Measurements from ENCODE around the gene CHD3.
"Not testable (repeated sequence)": the region's sequence is repeated elsewhere in the genome, so short reads cannot be mapped to it uniquely, and the experiment has no call there.

Gene CHD3

DNA sequence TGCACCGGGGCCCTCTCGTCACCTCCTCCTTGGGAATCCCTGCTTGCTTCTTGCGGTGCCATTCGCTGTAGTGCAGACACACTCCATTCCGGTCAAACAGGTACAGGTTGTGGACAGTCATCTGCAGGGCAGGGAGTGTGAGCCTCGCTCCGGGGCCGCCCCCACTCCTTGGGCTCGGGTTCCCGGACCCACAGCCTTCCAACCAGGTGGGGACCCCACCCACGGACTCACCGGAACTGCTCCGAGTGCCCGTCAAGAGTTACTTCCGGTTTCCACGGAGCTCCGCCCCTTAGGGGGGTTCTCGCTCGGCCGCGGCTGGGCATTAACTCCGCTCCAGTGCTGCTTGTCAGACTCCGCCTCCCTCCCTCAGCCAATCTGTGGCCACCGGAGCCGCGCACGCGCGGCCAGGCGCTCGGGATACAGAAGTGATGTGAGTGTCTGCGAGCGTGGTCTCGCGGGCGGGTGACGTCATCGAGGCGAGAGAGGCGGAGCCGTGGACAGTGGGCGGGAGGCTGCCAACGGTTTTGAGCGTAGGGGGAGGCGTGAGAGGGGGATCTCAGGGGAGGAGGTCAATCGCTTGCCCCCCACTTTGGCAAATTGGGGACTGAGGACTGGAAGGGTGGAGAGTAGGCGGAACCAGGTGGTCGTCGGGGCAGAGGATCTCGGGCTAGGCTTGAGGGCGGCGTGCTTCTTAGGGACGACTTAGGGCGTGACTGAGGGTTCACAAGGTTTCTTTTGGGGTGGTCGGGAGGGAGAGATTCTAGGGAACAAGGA is 43.3 kb downstream of the CHD3 start, which contains the start of the genes CNTROB and TRAPPC1:
CNTROB (plus strand) TSS at position 498 of the 774 bp plus-strand sequence. CDS start 874 bp downstream, outside the sequence.
TRAPPC1 (minus strand) TSS at position 238 of the 774 bp plus-strand sequence; CDS start at position 121, 117 bp downstream.
- peak; percentile 100 for DNase-seq (ENCODE audit: low spot score)

DNA sequence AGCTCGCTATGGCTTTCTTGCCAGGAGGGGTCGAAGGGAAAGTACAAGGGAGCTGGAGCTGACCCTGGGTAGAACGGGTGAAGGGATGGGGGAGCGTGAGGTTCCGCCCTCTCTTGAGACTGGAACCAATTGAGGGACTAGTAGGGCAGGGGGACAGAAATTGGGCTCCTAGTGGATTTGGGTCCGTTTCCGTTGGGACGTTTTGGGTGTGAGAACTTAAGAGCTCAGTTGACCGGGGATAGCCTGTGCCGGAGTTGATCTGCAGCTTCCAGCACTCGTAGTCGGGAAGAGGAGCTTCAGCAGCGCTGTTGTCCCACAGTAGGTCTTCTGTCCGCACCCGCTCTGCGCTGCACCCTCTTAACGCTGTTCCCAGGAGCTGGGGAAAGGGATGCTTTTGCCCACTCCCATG is 43.9 kb downstream of the CHD3 start:
- DNase-seq (ENCODE audit: low spot score) = no peak

DNA sequence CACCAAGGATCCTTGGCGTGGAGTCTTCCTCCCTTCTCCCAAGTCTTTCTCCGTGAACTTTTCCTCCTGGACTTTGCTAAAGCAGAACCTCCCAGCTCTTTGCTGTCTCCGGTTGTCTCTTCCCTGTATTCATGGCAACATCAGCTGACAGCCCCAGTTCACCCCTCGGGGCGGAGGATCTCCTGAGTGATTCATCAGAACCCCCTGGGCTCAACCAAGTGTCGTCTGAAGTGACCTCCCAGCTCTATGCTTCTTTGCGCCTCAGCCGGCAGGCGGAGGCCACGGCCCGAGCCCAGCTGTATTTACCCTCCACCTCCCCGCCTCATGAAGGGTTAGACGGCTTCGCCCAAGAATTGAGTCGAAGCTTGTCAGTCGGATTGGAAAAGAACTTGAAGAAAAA is 44.4 kb downstream of the CHD3 start:
- peak; percentile 25 for DNase-seq (ENCODE audit: low spot score)

DNA sequence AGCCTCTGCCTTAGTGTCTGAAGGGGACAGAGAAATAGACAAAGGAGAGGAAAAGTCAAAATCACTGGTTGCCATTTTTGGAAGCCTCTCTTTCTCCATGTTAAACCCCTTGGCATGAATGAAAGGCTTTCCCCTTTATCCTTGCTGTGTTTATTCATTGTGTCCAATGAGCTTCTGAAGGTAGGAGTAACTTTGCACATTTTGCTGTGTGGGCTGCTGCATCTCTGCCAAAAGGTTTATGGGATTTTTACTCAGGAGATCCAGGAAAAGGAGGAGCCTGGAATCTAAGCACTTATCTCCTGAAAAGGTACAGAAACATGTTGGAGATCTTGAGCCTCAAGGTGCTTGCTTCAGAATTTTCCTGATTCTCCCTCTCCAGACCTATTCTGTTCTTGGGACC is 47.3 kb downstream of the CHD3 start:
- DNase-seq (ENCODE audit: low spot score) = no peak

DNA sequence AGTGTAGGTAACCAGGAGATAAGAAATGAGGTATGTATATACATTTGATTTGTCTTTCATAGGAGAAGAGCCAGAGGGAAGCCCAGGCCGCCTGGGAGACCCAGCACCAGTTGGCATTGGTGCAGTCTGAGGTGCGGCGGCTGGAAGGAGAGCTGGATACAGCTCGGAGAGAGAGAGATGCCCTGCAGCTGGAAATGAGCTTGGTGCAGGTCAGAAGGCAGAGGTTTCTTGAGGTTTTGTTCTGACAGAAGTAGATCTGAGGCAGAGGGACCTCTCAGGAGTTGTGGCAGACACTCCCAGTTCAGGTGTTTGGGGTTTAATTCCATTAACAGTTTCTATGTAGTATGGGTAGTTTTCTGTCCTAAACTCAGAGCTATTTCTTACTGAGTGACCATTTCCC is 51.4 kb downstream of the CHD3 start:
- no peak for DNase-seq (ENCODE audit: low spot score)

DNA sequence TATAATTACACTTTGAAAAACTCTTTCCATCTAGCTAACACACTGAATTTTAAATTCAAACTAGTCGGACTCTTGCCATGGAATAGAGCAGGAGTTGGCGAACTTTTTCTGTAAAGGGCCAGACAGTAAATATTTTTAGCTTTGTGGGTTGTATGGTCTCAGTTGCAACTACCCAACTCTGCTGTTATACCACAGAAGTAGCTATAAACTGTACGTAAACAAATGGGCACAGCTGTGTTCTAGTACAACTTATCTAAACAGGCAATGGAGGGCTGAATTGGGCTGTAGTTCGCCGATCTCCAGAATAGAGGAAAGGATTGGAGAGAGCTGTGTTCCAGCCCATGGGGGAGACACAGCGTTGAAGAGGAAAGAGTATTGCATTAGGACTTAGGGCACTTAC is 52.2 kb downstream of the CHD3 start:
- no peak for DNase-seq (ENCODE audit: low spot score)

DNA sequence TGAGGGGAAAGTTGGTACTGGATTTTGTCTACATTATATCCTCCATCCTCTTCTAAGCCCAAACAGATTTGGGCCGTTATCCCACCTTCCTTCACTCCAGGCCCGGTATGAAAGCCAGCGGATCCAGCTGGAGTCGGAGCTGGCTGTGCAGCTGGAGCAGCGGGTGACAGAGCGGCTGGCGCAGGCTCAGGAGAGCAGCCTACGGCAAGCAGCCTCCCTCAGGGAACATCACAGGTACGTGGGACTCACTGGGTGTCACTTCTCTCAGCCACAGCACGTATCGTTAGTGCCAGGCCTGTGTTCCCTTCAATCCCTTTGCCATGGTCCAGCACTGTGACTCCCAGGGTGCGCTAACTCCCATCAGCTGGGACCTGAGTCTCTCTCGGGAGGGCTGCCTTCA is 54.7 kb downstream of the CHD3 start:
- no peak for DNase-seq (ENCODE audit: low spot score)

DNA sequence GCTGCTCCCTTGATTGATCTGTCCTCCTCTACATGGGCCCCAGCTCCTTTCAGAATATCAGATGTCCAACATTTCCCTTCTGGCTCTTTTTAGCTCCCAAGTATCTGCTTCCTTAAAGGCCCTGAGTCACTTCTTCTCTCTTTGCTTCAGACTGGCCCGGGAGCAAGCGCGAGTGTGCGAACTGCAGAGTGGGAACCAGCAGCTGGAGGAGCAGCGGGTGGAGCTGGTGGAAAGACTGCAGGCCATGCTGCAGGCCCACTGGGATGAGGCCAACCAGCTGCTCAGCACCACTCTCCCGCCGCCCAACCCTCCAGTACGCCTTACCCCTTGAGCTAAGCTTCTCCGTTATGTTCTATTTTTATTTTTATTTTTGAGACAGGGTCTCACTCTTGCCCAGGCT is 55.7 kb downstream of the CHD3 start:
- no peak for DNase-seq (ENCODE audit: low spot score)

DNA sequence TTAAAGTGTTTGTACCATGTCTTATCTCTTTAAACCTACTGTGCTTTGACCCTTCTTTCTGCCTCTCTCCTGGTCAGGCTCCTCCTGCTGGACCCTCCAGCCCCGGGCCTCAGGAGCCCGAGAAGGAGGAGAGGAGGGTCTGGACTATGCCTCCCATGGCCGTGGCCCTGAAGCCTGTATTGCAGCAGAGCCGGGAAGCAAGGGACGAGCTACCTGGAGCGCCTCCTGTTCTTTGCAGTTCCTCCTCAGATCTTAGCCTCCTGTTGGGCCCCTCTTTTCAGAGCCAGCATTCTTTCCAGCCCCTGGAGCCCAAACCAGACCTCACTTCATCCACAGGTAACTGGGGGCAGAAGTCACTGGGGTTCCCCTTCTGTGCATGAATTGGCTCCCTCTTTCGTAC is 57.1 kb downstream of the CHD3 start:
- DNase-seq (ENCODE audit: low spot score) = no peak

DNA sequence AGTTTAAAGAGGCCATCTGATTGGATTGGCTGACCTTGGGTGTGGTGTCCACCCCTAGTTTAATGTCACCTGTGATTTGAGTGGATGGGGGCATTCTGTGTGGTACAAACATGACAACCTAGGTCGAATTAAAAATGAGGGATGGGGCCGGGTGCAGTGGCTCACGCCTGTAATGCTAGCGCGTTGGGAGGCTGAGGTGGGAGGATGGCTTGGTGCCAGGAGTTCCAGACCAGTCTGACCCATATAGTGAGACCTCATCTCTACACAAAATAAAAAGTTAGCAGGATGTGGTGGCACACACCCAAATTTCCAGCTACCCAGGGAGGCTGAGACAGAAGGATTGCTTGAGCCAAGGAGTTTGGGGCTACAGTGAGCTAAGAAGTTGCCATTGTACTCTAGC is 57.9 kb downstream of the CHD3 start:
- no peak for DNase-seq (ENCODE audit: low spot score)

DNA sequence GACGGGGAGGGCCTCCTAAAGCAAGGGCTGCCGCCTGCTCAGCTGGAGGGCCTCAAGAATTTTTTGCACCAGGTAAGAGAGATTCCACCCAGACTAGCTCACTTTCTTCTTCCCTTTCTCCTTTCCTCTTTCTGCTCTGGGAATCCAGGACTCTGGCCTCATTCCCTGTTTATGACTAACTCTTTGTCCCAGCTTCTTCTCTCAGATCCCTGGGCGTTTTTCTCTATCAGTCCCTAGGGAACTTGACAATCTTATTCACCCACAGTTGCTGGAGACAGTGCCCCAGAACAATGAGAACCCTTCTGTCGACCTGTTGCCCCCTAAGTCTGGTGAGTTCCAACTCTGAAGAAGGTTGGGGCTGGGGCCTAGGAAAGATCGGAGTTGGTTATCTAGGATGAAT is 59.1 kb downstream of the CHD3 start:
- no peak for DNase-seq (ENCODE audit: low spot score)

DNA sequence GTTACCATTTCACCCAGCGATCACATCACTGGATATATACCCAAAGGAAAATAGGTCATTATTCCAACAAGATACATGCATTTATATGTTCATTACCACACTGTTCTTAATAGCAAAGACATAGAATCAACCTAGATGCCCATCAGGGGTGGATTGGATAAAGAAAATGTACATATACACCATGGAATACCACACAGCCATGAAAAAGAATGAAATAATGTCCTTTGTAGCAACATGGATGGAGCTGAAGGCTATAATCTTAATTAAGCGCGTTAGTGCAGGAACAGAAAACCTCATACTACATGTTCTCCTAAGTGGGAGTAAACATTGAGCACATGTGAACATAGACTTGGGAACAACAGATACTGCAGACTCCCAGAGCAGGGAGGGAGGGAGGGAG is 62.0 kb downstream of the CHD3 start:
- DNase-seq (ENCODE audit: low spot score) = no peak

DNA sequence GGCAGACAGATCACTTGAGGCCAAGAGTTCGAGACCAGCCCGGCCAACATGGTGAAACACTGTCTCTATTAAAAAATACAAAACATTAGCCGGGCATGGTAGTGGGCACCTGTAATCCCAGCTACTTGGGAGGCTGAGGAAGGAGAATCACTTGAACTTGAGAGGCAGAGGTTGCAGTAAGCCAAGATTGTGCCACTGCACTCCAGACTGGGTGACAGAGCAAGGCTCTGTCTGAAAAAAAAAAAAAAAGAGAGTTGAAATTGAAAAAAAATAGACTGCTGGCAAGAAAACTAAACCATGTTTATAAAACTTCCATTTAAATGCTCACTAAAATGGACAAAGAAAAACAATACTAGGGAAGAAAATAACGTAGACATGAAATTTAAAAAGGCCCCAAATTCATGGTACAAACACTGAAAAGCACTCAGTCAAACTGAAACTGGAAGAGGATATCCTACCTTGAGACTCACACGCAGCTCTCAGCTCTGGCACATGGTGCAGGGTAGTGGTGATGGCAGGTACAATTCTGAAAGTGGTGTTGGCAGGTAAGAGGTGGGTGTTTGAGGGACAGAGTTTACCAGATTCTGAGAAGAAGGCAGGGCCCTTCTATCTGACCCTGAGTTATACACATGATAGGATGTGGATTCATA is 62.7 kb downstream of the CHD3 start:
- DNase-seq (ENCODE audit: low spot score) = peak; percentile 2

DNA sequence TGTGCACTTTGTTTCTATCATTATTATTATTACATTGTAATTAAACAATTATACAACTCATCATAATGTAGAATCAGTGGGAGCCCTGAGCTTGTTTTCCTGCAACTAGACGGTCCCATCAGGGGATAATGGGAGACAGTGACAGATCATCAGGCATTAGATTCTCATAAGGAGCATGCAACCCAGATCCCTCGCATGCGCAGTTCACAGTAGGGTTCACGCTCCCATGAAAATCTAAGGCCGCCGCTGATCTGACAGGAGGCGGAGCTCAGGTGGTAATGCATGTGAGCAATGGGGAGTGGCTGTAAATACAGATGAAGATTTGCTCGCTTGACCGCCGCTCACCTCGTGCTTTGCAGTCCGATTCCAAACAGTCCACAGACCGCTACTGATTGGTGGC is 64.7 kb downstream of the CHD3 start:
- not testable (repeated sequence) for DNase-seq (ENCODE audit: low spot score)

DNA sequence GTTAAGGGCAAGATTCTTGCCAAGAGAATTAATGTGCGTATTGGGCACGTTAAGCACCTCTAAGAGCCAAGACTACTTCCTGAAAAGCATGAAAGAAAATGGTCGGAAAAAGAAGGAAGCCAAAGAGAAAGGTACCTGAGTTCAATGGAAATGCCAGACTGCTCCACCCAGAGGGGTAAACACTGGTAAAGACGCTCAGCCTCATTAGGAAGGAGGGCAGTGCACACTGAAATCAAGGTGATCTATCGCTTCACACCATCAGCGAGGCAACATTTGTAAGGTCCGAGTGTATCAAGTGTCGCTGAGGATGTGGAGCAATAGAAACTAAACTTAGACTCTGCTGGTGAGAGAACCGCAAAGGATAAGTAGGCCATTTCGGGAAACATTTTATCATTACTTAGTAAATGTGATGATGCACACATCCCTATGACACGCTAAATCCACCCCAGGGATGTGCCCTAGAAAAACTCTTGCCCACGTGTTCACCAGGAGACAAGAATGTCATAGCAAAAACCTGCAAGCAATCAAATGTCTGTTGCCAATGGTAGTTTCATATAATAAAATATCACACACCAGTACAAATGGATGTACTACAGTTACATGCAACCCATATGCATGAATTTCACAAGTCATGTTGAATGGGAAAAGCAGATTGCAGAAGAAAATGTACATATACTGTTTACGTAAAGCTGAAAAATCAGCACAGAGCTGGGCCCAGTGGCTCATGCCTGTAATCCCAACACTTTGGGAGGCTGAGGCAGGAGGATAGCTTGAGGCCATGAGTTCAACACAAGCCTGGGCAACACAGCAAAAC is 67.0 kb downstream of the CHD3 start:
- DNase-seq (ENCODE audit: low spot score) = no peak

DNA sequence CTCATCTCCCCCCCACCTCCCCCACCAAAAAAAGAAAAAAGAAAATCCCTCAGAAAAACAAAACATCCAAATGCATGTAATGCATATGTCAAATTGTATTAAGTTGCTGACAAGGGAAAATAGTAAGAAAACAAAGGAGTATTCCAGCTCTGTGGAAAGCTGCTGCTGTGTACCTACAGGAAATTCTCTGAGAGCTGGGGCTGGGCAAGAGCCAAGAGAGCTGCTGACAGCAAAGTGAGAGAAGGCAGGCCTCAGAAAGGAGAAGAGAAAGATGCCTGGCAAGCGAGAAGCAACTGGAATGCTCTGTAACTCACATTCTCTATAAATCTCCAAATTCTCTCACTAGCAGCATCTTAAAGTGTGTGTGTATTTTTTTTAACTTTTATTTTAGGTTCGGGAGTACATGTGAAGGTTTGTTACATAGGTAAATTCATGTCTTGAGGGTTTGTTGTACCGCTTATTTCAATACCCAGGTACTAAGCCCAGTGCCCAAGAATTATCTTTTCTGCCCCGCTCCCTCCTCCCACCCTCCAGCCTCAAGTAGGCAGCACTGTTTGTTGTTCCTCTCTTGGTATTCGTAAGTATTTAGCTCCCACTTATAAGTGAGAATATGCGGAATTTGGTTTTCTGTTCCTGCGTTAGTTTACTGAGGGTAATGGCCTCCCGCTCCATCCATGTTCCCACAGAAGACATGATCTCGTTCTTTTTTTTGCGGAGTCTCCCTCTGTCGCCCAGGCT is 67.8 kb downstream of the CHD3 start:
- no peak for DNase-seq (ENCODE audit: low spot score)

DNA sequence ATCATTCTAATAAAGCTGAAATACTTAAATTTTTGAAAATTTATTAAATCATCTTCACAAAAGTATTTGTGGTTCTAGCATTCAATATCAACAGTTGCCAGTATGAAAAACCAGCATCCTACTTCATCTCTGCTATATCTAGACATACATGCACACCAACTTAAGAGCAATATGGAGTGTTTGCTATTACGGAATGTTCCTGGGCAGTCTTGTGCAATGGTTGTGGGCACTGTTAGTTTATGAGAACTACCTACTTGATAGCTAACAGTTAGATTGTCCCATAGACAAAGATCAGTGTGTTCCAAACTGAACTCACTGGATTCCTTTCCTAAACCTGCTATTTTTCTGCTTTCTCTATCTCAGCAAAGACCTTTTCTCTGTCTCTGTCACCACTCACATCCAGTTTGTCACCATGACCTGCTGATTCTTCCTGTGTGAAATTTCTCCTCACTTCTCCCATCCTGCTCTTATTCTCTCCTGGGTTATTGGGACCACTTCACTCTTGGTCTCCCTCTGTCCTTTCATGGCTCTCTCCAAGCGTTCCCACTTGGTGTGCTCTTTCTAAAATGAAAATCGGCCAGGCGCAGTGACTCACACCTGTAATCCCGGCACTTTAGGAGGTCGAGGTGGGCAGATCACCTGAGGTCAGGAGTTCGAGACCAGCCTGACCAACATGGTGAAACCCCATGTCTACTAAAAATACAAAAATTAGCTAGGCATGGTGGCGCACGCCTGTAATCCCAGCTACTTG is 71.1 kb downstream of the CHD3 start:
- no peak for DNase-seq (ENCODE audit: low spot score)

DNA sequence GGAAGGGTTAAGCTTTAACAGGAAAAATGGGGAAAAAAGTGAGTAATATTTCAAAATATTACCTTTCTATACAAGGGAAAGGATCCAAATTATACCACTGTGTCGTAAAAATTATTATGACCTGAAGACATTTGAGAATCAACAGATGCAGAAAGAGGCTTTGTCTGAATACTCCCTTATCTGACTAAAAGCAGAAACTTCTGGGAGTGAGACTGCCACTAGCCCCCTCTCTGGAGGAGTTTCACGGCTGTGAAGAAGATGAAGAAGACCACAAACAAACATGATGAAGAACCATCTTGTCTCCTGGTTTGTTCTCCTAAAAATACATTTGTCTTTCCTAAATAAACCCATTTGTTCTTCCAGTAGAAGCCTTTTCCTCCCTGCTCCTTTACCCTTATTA is 72.8 kb downstream of the CHD3 start:
- DNase-seq (ENCODE audit: low spot score) = no peak

Measured in CD4-positive, alpha-beta T cell treated with Interleukin-15 for 4 hours (primary cell).